Measurements from ENCODE around the gene RCN1.

RCN1 gene

GRCh38 chr11:32153747-32154146 is 62.9 kb downstream of the RCN1 start:
- H4K20me1 ChIP-seq (ENCODE audit: insufficient read depth, low read length): no peaks in the 10 kb centered on the region
- H3K27me3 ChIP-seq (ENCODE audit: low read depth, low read length): peaks cover 40% of the 10 kb centered on the region
- no peak overlapping the region for H3K4me2 ChIP-seq (ENCODE audit: low read length)
- no peaks in the 10 kb centered on the region for H3K79me2 ChIP-seq (ENCODE audit: low read length)
- H2AFZ ChIP-seq (ENCODE audit: low read depth, low read length): no peak overlapping the region
- H3K36me3 ChIP-seq (replicated peaks; ENCODE audit: low read depth, low read length): no peaks in the 10 kb centered on the region
- TF ChIP-seq CTCF (IDR thresholded peaks at IDR 0.05; ENCODE audit: low read depth, low read length) (no peak), EZH2phosphoT487 (IDR thresholded peaks at IDR 0.05; ENCODE audit: low read depth) (no peak)
- H3K4me3 ChIP-seq (ENCODE audit: low read length): no peak overlapping the region
- no peak overlapping the region for H3K27ac ChIP-seq (ENCODE audit: low read length)
- no peaks in the 10 kb centered on the region for H3K9me3 ChIP-seq (ENCODE audit: insufficient read depth, low read length)
- H3K4me1 ChIP-seq (ENCODE audit: low read length): no peaks in the 10 kb centered on the region
- no peak overlapping the region for H3K9ac ChIP-seq (ENCODE audit: low read length)

- Histone ChIP-seq H3K27ac (ENCODE audit: low read length) (no peak overlapping the region), H3K4me1 (ENCODE audit: low read length) (no peaks in the 10 kb centered on the region), H3K36me3 (replicated peaks; ENCODE audit: low read depth, low read length) (no peaks in the 10 kb centered on the region), H3K4me3 (ENCODE audit: low read length) (no peak overlapping the region), H3K4me2 (ENCODE audit: low read length) (no peak overlapping the region), H3K79me2 (ENCODE audit: low read length) (no peaks in the 10 kb centered on the region), H3K9me3 (ENCODE audit: insufficient read depth, low read length) (no peaks in the 10 kb centered on the region), H3K9ac (ENCODE audit: low read length) (no peak overlapping the region), H3K27me3 (ENCODE audit: low read depth, low read length) (peaks cover 40% of the 10 kb centered on the region), H2AFZ (ENCODE audit: low read depth, low read length) (no peak overlapping the region), H4K20me1 (ENCODE audit: insufficient read depth, low read length) (no peaks in the 10 kb centered on the region)
- TF ChIP-seq EZH2phosphoT487 (IDR thresholded peaks at IDR 0.05; ENCODE audit: low read depth): no peak
- TF ChIP-seq CTCF (IDR thresholded peaks at IDR 0.05; ENCODE audit: low read depth, low read length): peak; percentile 36
Observed at GRCh38 chr11:32154275-32154674, 63.4 kb downstream of the RCN1 start.

All from OCI-LY3 (cell line).